Chondrocyte (in vitro differentiated cells): Measurements from ENCODE around the gene FMNL3. TPM values are rescaled to one million over a fixed set of nuclear protein-coding genes. Genes with fewer than 3 reads are reported as not detected.

Experiments used
- DNase-seq: peaks from one replicate; pipeline ENCODE4 v3.0.0; 2021; ENCODE audit warnings: mixed read lengths, low spot score
- H3K27ac Mint-ChIP-seq: one replicate; pipeline ENCODE4 v1.8.0; 2021; ENCODE audit warnings: mild to moderate bottlenecking, moderate library complexity, mixed read lengths; ENCODE audit not compliant: unreplicated experiment
- H3K27me3 Mint-ChIP-seq: 2 replicates; pipeline ENCODE4 v1.8.0; 2021; ENCODE audit warnings: low read depth, mixed read lengths
- H3K36me3 Mint-ChIP-seq: 2 replicates; pipeline ENCODE4 v1.8.0; 2021; ENCODE audit warnings: low read depth, mixed read lengths
- H3K4me1 Mint-ChIP-seq: 2 replicates; pipeline ENCODE4 v1.8.0; 2021; ENCODE audit warnings: low read depth, mild to moderate bottlenecking, mixed read lengths
- H3K4me3 Mint-ChIP-seq: one replicate; pipeline ENCODE4 v1.8.0; 2021; ENCODE audit warnings: mild to moderate bottlenecking, moderate library complexity, mixed read lengths; ENCODE audit not compliant: unreplicated experiment
- H3K9me3 Mint-ChIP-seq: 2 replicates; pipeline ENCODE4 v1.8.0; 2021; ENCODE audit warnings: low read depth, mixed read lengths
- total RNA-seq: library from RNA; stranded (reverse); gene quantifications from 3 replicates; pipeline ENCODE4 v1.2.1, GENCODE V29; 2021
- TF ChIP-seq, protein P1 (sequence below): fragments of 200-600 bp; sonication (generic); IDR thresholded peaks from 2 replicates; pipeline ENCODE4 v1.5.0; 2021; ENCODE audit warnings: antibody characterized with exemption, mild to moderate bottlenecking, moderate library complexity

Gene FMNL3
- total RNA-seq, 1 donor from 2014 or later, result 55.6 TPM

DNA sequence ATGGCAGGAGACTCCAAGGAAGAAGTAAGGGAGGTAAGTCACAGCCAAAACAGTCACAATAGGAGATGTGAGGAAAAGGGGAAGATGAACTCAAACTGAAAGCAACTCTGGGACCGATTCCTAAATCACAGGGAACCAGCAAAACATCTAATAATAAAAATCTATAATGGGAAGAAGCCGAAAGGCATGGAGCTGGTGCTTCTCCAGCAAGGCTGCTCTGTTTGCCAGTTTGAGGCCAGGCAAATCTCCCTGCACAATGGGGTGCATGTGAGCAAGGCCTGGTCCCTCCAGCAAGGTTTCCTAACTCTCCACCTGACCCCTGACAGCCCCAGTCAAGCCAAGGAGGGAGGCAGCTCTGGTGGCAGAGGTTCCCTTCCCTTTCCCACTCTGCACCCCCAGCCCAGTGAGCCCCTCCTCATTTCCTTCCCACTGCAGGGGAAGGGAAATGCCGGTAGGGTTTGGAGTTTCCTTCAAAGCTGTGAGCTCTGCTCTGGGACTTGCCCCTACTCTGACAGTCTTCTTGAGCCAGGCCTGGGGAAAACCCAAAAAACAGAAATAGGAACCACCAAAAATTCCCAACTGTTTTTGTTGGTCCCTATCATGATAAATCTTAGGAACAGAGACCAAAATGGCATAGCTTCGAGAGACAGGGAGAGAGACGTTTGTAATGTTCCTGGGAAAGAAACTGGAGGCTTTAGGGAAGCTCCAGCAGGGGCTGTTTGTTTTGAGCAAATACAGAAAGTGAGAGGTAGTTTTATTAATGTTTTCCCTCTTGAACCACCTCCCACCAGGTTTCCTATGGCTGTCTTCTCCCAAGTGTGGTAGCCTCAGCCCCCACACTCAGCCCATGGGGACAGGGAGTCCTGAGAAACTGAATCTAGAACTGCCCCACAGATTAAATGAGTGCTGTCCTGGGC lies 34.6 kb downstream of the FMNL3 start:
- peak overlapping the region; percentile 100 for H3K27ac Mint-ChIP-seq

DNA sequence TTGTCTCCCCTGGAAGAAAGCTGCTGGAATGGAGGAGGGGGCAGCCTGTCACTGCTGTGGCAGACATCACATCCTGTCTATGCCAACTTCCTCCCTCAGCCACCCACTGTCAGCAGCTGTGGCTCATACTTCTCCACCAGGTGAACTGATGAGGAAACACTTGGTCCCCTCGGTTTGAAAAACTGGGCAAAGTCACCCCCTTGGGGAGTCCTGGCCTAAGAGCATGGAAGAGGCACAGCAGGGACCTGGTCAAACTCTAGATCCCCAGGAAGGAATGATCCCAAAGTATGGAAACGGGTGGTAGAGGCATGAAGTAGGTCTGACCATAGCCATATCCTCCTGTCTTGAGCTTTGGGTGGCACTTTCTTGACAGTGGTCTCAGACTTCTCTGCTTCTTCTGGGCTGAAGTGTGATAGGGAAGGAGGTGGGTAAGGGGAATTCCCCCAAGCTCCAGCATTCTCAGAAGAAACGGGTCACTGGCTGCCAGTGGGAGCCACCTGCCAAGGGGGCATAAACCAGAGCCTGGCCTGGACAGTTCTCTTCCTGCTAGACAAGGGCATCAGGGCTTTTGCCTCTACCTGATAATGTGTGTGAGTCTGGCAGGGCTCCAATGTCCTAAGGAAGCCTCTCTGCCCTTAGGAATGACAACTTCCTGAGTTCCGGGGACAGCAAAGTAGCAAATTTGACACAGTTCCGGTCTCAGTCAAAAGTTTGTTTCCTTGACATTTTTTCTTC lies 36.0 kb downstream of the FMNL3 start:
- TF ChIP-seq, protein P1, sequence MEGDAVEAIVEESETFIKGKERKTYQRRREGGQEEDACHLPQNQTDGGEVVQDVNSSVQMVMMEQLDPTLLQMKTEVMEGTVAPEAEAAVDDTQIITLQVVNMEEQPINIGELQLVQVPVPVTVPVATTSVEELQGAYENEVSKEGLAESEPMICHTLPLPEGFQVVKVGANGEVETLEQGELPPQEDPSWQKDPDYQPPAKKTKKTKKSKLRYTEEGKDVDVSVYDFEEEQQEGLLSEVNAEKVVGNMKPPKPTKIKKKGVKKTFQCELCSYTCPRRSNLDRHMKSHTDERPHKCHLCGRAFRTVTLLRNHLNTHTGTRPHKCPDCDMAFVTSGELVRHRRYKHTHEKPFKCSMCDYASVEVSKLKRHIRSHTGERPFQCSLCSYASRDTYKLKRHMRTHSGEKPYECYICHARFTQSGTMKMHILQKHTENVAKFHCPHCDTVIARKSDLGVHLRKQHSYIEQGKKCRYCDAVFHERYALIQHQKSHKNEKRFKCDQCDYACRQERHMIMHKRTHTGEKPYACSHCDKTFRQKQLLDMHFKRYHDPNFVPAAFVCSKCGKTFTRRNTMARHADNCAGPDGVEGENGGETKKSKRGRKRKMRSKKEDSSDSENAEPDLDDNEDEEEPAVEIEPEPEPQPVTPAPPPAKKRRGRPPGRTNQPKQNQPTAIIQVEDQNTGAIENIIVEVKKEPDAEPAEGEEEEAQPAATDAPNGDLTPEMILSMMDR, result no peak
- peaks cover 80% of the 10 kb centered on the region for H3K4me1 Mint-ChIP-seq
- no peak overlapping the region for H3K4me3 Mint-ChIP-seq
- DNase-seq, result no peak
- no peaks in the 10 kb centered on the region for H3K9me3 Mint-ChIP-seq
- peak overlapping the region; percentile 100 for H3K27ac Mint-ChIP-seq
- H3K27me3 Mint-ChIP-seq, result no peaks in the 10 kb centered on the region
- H3K36me3 Mint-ChIP-seq, result peaks cover 2% of the 10 kb centered on the region

More for the DNA sequence above, 34.6 kb downstream of the FMNL3 start:
- peaks cover 75% of the 10 kb centered on the region for H3K4me1 Mint-ChIP-seq
- H3K36me3 Mint-ChIP-seq, result peaks cover 2% of the 10 kb centered on the region
- H3K4me3 Mint-ChIP-seq, result no peak overlapping the region
- no peaks in the 10 kb centered on the region for H3K27me3 Mint-ChIP-seq
- no peak for DNase-seq
- TF ChIP-seq, protein P1, result no peak
- no peaks in the 10 kb centered on the region for H3K9me3 Mint-ChIP-seq

DNA sequence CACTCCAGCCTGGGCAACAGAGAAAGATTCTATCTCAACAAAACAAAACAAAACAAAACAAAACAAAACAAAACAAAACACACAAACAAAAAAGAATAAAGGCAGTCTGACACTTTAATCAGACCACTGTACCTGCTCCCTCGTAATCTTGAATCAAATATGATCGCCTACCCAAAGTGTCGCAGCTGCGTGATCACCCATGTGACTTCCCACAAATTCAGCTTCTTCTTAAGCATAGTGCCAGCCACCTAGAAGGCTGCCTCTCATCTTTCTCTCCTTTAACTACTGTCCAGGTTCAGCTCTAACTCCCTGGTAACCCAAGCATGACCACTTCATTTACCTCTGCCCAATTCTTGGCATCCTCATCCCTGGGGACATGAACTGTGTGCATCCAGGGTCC lies 37.4 kb downstream of the FMNL3 start:
- TF ChIP-seq, protein P1, result no peak

DNA sequence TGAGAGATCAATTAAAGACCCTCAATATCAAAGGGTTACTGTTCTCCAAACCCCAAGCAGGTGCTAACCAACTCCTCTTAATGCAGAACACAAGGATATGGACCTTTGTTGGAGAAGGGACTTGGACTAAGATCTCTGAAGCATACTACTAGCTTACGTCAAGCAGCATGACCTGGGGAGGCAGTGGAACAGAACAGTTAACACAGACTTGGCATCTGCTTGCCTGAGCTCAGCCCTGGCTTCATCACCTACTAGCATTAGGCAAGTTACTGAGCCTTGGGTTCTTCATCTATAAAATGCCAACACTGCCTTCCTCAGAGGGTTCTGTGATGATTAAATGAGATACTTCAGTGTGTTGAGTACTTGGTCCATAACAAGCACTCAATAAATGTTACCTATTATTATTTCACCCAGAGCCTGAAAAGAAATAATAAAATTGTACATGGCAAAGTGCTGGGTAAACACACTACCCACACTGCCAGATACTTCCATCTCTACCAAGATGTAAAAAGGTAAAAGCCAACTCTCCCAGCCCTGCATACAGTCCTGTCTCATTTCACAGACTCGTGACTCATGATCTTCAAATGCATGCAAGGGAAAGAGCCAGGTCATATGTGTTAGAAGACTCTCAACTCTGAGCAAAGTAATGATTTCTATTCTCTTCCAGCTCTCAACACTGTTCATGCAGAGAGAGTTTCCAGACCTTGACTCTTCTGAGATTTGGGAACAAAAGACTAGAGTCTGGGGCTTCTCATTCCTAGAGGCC lies 39.7 kb downstream of the FMNL3 start:
- H3K9me3 Mint-ChIP-seq, result no peaks in the 10 kb centered on the region
- peaks cover 2% of the 10 kb centered on the region for H3K36me3 Mint-ChIP-seq
- DNase-seq, result no peak
- no peak overlapping the region for H3K4me3 Mint-ChIP-seq
- H3K27ac Mint-ChIP-seq, result peak overlapping the region; percentile 86
- TF ChIP-seq, protein P1, result no peak
- H3K4me1 Mint-ChIP-seq, result peaks cover 80% of the 10 kb centered on the region
- no peaks in the 10 kb centered on the region for H3K27me3 Mint-ChIP-seq

More for the DNA sequence above, 37.4 kb downstream of the FMNL3 start:
- Mint-ChIP-seq H3K9me3 (no peaks in the 10 kb centered on the region), H3K4me3 (no peak overlapping the region), H3K4me1 (peaks cover 80% of the 10 kb centered on the region), H3K27ac (no peak overlapping the region), H3K36me3 (peaks cover 2% of the 10 kb centered on the region), H3K27me3 (no peaks in the 10 kb centered on the region)
- no peak for DNase-seq

DNA sequence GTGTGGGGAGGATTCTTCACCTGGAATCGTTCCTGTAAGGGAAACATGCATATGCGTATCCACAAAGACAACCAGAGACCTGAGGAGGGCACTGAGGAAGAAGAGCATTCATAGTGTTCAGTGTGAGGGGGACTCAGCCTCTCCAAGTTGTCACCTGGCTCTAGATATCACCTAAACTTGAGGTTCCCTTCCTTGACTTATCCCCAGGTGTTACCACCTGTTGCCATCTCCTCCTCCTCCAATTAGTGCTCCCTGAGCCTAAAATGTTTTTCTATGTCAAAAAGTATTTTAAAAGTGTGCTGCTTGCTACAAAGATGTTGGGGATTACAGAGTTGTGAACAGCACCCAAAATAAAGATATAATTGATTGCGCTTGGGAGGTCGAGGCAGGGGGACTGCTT lies 41.0 kb downstream of the FMNL3 start:
- no peak for DNase-seq
- Mint-ChIP-seq H3K4me1 (peaks cover 80% of the 10 kb centered on the region), H3K36me3 (peaks cover 8% of the 10 kb centered on the region), H3K9me3 (no peaks in the 10 kb centered on the region), H3K27ac (no peak overlapping the region), H3K27me3 (no peaks in the 10 kb centered on the region), H3K4me3 (no peak overlapping the region)
- TF ChIP-seq, protein P1, result no peak
